Ureter (tissue), 1 donor: Measurements from ENCODE around the gene C11orf54. TPM values are rescaled to one million over a fixed set of nuclear protein-coding genes. Genes with fewer than 3 reads are reported as not detected.
"Not testable (repeated sequence)": the region's sequence is repeated elsewhere in the genome, so short reads cannot be mapped to it uniquely, and the experiment has no call there.

Source experiments
- DNase-seq: peaks from one replicate; pipeline ENCODE4 v3.0.0-alpha.2; 2020; ENCODE audit warnings: low spot score
- total RNA-seq: library from RNA; stranded (reverse); gene quantifications from one replicate; pipeline ENCODE4 v1.2.4, GENCODE V29; 2023
- donor health status: DM: yes; HTN: yes; CAD: no.

The C11orf54 gene
- total RNA-seq, 1 donor from 2014 or later = 25.6 TPM

DNA sequence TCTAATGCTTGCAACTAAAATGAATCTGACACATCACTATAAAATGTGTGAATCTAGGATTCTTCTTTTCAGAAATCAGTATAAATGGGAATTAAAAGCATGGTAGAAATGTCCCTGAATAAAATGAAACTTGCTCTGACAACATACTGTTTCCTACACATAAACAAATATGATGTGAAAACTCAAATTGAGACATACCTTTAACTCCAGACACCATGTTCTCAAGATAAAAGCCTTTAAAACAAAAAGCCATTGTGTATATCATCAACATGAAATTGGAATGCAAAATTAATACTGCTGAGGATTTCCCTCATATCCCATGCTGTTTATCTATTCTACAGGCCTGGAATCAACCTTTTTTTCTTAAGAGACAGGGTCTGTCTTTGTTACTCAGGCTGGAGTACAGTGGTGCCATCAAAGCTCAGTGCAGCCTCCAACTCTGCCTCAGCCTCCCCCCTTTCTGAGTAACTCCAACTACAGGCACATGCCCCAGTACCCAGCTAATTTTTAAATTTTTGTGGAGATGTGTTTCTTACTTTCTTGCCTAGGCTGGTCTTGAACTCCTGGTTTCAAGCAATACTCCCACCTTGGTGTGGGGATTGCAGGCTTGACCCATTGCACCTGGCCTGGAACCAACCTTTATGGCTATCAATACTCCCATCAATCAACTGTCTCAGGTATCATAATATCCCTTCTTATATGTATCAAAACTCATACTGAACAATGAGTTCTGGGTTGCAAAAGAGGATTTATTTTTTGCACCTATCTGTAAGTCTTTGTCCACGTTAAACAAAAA is 6.8 kb upstream of the C11orf54 start:
- no peak for DNase-seq

DNA sequence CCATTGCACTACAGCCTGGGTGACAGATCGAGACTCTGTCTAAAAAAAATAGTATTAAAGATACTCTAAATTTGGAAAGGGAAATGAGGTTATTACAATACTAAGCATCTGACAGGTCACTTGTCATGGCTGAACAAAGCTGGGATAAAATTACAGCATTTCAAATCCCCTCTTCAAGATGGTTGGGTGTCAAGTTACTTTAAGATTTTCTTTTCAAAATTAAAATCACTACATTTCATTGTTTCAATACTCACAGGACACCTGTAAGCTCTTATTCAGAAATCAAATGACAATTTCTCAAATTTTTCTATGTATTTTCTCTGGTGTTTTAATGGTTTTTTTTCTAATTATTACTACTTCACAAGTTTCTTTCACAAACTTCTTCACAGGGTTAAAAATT is 5.8 kb upstream of the C11orf54 start:
- no peak for DNase-seq

DNA sequence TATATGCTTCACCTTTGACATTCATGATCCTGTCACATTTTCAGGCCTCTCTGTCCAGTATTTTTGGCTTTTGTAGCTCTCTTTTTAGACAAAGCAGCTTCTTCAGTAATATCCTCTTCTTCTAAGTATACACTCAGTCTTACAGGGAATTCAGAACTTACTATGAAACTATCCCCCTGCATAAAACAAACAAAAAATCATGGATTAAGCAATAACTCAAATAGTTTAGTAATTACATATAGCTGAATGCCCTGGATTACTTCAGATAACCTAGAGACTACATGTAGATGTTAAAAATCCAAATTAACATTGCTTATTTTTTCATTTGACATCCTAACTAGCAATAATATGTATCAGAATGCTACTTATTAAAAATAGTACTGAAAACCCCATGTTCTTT is 5.3 kb upstream of the C11orf54 start:
- no peak for DNase-seq

DNA sequence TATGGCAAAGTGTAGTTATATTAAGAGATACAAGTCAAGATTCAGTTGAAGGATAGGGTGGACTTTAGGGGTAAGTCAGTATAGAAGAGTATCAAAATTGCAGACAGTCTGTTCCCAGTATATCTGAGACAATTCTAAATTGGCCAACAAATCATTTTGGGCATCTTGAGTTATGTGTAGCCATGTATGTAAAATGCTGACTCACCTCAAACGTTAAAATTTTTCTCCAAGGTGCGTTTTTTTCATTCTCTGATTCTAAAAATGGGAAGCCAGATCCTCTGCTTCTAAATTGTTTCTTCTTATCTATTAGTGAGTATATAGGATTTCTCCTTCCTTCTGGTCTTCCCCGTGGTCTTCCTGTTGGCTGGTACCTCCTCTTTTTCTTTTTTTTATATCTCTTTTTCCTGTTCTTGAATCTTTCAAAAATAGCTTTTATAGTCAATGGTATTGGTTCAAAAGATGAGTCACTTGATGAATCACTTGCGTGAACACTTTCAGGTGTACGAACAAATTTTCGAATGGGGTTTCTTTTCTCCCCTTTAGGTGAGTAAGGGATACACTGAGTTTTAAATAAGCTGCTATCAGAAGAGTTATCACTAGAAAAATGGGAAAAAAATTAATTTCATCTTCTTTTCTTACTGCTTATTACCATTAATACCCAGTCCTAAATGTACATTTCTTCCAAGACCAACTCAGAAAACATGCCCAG is 3.4 kb upstream of the C11orf54 start:
- DNase-seq = no peak

DNA sequence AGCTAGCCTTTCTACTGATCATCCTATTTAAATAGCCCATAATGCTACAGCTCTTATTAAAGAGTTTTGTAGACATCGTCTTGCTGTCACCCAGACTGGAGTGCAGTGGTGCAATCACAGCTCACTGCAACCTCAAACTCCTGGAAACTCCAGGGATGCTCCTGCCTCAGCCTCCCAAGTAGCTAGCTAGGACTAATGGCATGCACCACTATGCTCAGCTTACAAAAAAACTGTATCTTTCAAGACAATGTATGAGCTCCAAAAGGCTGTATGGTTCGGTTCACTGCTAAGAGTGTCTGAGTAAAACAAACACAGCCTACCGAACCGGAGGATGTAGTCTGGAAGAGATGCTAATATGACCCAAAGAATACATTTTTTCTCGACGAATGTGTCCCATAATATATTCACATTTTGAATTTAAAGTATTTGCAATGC is 2.8 kb upstream of the C11orf54 start:
- DNase-seq = no peak

DNA sequence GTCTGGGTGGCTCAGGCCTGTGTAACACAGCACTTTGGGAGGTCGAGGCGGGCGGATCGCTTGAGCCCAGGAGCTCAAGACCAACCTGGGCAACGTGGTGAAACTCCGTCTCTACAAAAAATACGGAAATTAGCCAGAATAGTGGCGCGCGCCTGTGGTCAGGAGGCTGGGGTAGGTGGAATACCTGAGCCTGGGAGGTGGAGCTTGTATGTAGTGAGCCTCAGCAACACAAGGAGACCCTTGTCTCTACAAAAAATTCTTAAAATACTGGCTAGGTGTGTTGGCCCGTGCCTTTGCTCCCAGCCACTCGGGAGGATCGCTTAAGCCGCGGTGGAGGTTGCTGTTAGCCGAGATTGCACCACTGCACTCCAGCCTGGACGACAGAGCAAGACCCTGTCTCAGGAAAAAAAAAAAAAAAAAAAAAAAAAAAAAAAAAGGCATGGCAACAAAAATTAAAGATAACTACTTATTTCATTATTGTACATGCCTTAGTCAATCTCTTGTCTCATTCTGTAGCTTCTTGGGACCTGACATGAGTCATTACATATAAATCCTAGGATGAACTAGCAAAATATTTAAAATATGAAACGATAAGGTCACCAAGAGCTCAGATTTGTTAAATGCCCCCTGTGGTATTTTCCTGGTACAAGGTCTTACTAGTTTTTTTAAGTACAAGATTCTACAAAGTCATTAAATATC is 1.3 kb upstream of the C11orf54 start:
- DNase-seq = no peak

DNA sequence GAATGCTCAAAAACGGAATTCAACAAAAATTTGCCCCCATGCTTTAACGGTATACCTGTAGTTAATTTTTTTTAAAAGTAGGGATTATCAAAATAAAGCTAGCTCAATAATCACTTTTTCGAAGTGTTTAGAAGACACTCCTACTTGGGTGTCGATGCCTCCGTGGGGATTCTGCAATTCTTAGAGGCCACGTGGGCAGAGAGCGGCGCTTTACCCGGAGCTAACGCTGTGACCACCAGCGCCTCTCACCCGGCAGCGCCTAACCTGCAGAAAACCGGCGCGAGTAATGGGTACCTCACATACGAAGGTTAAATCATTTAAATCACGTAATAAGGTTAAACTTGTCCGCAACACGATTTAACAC is 760 bp upstream of the C11orf54 start:
- DNase-seq = peak; percentile 58

DNA sequence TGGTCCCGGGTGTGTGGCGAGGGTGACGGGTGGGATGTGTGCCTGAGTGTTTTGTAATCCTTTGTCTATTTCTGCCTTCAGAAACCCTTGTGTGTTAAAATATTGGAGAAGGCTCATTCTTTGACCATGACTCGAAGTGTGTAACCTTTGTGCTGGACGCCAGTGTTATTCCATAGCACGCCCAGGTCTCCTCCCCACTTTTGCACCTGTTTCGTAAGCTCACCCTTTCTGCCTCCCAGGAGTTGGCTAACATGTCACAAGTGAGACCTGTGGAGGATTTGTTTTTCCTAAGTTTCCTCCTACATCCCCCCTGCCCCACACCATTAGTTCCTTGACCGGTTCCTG is 382 bp downstream of the C11orf54 start:
- DNase-seq = peak; percentile 67

DNA sequence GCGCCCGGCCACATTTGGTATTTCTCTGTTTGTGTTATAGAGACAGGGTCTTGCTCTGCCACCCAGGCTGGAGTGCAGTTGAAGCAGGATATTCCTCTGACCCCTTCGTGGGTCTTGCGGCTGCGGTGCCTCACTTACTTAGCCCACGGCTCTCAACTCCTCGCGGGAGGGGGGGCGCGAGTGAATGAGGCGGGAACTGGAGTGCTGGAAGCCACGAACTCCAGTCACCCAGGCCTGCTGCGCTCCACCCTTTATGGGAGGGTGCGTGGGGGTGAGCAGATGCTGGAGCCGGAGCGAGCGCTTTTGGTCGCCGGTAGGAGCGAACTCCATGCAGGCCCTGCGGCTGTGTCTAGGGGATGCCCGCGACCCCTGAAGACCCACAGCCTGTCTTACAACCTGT is 1.8 kb downstream of the C11orf54 start:
- DNase-seq = no peak

DNA sequence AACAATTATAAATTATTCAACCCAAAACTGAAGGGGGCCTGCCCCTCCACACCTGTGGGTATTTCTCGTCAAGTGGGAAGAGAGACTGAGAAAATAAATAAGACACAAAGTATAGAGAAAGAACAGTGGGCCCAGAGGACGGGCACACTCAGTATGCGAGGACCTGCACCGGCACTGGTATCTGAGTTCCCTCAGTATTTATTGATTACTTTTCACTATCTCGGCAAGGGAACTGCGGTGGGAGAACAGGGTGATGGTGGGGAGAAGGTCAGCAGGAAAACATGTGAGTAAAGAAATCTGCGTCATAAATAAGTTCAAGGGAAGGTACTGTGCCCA is 3.2 kb downstream of the C11orf54 start:
- no peak for DNase-seq

DNA sequence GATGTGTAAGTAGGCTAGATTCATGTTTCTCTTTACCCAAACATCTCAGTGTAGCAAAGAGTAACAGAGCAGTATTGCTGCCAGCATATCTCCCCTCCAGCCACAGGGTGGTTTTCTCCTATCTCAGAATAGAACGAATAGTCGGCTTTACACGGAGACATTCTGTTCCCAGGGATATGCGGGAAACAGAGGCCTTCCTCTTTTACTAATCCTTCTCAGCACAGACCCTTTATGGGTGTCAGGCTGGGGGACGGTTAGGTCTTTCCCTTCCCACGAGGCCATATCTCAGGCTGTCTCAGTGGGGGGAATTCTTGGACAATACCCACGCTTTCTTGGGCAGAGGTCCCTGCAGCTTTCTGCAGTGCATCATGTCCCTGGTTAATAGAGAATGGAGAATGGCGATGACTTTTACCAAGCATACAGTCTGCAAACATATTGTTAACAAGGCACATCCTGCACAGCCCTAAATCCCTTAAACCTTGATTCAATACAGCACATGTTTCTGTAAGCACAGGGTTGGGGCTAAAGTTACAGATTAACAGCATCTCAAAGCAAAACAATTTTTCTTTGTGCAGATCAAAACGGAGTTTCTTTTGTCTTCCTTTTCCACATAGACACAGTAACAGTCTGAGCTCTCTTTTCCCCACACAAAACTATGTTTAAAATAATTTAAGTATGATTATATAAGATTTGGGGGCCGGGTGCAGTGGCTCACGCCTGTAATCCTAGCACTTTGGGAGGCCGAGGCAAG is 3.7 kb downstream of the C11orf54 start:
- DNase-seq = not testable (repeated sequence)

DNA sequence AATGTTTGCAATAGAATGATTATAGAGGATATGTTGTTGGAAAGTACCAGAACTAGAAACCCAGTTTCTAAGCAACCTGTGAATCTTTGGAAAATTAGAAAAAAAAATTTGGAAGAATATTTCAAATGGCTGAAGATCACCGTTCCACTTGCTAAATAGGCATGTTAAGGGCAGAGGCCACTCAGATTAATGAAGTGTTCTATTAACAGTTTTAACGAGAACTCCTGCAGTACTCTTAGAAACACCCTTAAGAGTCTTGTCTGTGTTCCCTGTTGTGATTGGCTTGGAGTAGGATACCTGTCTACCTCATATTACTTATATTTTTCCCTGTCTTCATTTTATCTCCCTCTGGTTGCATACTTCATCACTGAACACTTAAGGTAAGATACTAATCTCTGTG is 4.6 kb downstream of the C11orf54 start:
- DNase-seq = no peak

DNA sequence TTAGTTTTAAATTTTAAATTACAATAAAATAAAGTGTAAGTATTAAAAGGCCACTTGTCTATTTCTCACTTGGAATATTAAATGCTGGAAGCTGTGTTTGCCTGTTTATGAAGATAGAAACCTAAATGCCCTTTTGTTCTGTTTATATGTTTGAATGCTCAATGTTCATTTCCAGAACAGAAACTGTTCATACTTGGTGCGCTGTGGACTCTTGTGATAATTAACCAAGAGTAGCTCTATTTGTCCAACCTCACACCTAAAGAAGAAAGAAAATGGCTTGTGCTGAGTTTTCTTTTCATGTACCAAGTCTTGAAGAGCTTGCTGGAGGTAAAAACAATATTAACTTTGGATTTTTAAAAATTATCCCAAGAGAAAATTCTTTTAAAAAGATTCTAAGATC is 5.7 kb downstream of the C11orf54 start:
- DNase-seq = no peak

DNA sequence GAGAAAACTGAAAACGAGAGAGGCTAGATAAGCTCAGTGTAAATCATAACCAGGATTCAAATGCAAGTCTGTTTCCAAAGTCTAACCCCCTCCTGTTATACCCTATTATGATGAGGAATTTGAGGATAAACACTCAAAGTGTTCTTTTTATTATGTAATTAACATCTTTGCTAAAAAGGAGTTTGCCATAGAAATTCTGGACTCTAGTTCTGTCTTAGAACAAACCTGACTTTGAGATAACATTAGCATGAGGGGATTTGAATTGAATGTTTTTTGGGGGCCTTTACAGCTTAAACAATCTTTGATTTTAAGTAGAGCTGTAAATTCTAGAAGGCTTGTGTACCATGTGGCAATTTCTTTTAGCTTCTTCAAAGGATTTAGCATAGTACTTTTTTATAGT is 9.5 kb downstream of the C11orf54 start:
- no peak for DNase-seq

DNA sequence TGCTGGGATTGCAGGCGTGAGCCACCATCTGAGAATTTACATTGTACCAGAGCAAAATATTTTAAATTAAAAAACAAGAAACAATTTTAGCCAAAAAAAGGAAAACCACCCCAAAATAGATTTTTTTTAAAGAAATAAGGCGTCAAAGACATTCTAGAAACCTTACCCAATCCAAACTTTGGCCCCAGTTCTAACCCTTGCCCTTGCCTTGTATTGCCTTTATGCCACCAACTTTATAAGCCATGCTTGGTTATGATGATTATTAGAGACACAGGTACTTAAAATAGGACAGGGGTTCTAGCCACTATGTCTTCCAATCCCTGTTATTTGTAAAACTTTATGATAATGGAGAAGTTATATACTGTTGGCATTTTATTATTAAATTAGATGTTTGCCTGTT is 11.8 kb downstream of the C11orf54 start:
- no peak for DNase-seq

DNA sequence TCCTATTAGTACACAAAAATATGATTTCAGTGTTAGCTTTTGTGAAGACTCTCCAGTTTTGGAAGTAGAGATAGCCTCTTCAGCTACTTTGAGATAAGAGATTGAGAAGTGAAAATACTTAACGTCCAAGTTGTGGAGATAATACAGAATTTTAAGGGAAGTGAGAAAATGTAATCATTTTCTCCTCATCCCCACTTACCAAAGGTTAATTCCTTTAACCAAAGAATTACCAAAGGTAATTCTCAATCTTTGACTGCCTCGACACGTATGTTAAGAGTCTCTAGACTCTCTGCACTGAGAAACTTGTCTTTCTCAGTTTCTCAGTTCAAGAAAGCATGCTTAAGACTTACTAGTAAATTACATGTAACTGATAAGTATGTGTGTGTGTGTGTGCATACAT is 15.3 kb downstream of the C11orf54 start:
- no peak for DNase-seq

DNA sequence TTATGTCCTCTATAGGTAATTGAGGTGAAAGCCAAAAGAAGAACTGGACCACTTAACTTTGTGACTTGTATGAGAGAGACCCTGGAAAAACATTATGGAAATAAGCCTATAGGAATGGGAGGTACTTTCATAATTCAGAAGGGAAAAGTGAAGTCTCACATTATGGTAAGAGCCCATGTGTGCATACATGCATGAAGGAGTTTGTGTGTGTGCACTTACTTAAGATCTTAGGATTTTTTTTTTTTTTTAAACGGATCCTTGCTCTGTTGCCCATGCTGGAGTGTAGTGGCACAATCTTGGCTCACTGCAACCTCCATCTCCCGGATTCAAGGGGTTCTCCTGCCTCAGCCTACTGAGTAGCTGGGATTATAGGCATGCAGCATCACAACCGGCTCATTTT is 15.8 kb downstream of the C11orf54 start:
- DNase-seq = no peak

DNA sequence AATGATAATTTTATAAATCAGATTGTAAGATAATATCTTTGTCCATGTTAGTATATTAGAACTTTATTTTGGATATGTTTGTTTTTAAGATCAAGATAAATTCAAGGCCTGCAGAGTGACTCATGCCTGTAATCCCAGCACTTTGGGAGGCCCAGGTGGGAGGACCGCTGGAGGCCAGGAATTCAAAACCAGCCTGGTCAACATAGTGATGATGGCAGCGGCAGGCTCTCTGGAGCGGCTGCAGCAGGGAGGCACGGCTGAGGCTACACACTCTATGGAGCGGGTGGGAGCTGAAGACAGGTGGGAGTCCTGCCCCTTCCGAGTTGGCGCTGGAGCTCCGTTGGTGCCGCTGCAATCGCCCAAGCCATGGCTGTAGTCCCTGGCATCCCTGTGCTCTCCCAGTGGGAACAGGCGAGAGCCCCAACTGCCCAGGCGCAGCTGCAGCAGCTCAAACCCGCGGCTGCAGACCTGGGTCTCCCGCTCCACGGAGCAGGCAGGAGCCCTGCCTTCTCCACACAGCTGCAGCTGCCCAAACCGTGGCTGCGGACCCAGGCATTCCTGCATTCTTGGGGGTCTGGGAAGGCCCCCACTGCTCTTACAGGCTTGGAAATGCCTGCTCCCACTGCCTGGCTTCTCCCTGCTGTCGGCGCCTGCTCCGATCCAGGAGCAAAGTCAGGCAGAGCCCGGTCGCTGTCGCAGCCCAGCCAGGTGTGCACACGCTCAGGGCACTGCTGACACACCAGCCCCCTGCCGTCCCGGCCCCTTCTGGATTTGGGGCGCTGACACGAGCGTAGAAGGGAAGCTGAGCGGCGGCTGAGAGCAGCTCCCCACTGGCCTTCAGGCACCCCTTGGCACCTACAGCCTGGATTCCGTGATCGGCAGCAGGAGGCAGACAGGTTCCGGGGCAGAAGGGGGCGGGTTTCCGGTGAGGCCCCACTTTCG is 16.7 kb downstream of the C11orf54 start:
- no peak for DNase-seq

DNA sequence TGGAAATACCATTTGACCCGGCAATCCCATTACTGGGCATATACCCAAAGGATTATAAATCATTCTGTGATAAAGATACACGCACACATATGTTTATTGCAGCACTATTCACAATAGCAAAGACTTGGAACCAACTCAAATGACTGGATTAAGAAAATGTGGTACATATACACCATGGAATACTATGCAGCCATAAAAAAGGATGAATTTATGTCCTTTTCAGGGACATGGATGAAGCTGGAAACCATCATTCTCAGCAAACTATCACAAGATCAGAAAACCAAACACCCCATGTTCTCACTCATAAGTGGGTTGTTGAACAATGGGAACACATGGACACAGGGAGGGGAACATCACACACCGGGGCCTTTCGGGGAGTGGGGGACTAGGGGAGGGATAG is 17.7 kb downstream of the C11orf54 start:
- not testable (repeated sequence) for DNase-seq

DNA sequence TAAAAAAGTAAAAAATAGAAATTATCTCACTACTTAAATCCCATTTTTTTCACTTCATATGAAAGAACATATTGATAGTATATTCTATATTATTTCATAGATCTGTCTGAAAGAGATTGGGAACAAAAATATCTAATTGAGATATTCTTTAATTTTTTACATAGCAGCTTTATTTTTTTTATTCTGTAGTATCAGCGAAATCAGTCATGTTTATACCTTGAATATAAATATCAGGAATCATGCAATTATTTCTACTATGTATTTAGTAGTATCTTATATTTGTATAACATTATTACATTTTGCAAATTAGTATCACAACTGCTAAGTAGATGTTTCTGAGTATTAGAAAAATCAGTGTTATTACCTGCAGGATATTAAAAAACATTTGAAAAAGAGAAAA is 20.4 kb downstream of the C11orf54 start:
- no peak for DNase-seq

DNA sequence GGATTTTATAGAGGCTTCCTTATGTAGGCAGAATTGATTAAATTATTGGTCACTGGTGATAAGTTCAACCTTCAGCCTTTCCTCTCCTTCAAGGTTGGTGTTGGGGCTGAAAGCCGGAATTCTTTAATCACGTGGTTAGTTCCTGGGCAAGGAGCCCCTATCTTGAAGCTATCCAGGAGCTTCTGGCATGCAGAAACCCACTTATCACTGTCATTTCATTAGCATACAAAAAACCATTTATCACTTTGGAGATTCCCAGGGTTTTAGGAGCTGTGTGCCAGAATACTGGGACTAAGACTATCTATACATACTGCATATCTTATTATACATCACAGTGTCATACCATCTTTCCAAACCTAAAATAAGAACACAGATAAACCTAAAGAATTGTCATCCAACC is 24.1 kb downstream of the C11orf54 start:
- DNase-seq = no peak
